HG02759 (cell line): Measurements from ENCODE around the gene FAHD2B.
"Not testable (repeated sequence)": the region's sequence is repeated elsewhere in the genome, so short reads cannot be mapped to it uniquely, and the experiment has no call there.

ENCODE experiments used
- ATAC-seq: cut with Tn5 transposase; IDR thresholded peaks from one replicate; pipeline ENCODE4 v1.9.1; 2021; ENCODE audit warnings: mild to moderate bottlenecking, moderate library complexity; ENCODE audit not compliant: unreplicated experiment

FAHD2B gene, protein sequence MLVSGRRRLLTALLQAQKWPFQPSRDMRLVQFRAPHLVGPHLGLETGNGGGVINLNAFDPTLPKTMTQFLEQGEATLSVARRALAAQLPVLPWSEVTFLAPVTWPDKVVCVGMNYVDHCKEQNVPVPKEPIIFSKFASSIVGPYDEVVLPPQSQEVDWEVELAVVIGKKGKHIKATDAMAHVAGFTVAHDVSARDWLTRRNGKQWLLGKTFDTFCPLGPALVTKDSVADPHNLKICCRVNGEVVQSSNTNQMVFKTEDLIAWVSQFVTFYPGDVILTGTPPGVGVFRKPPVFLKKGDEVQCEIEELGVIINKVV

DNA sequence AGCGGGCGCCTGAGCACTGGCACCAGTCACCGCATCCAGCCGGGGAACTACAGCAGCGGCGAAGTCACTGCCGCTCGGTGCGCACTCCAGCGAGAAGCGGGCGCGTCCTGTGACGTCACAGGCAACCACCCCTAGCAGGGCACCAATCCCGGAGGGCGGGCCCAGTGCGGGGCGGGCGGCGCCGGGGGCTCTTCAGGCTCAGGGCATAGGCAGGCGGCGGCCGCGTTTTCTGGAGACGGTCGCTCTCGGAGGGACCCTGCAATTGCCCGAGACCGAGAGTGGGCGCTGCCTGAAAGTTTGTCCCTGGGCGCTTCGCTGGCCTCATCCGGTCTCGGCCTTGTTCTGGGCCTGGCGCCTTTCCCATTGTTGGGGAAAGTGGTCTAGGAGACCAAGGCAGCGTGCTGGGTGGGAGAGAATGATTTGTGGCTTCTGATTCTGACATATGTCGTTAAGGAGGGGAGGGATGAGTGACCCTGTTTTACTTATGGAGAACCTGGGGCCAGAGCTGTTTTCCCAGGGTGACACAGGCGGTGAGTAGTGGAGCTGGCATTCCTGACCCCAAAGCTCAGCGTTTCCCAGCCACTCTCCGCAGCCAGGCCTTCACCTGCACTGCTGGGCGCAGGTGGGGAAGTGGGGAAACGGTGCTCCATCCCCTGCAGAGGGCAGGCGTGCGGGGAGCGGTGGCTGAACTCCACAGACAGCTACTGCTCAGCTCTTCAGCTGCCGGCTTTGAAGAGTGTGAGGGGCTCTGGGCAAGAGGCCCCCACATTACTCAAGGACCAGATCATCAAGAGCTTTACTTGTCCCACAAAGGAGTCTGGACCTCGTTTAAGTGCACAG is at the start of gene FAHD2B:
TSS of gene FAHD2B (minus strand) at position 111 of the 840 bp plus-strand sequence. CDS start 3,176 bp downstream, outside the sequence.
- ATAC-seq: peak; percentile 90

DNA sequence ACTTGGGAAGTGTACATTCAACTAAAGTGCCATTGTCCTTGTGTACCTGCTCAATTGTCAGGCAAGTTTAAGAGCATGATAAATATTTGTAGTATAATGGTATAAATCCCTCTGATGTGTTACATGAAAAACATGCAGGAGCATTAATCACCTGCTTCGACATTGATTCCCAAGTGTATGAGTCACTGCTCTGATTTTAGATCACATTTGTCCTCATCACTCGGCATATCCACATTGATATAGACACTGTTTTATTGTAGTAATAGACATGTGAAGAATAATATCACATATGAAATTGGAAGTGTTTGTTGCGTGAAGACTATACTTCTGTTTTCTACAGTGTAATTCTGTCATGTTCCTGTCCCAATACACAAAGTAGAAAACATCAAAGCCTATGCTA is 49.3 kb upstream of the FAHD2B start:
- not testable (repeated sequence) for ATAC-seq

DNA sequence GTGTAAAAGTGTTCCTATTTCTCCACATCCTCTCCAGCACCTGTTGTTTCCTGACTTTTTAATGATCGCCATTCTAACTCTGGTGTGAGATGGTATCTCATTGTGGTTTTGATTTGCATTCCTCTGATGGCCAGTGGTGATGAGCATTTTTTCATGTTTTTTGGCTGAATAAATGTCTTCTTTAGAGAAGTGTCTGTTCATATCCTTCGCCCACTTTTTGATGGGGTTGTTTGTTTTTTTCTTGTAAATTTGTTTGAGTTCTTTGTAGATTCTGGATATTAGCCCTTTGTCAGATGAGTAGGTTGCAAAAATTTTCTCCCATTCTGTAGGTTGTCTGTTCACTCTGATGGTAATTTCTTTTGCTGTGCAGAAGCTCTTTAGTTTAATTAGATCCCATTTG is 34.4 kb upstream of the FAHD2B start:
- not testable (repeated sequence) for ATAC-seq

DNA sequence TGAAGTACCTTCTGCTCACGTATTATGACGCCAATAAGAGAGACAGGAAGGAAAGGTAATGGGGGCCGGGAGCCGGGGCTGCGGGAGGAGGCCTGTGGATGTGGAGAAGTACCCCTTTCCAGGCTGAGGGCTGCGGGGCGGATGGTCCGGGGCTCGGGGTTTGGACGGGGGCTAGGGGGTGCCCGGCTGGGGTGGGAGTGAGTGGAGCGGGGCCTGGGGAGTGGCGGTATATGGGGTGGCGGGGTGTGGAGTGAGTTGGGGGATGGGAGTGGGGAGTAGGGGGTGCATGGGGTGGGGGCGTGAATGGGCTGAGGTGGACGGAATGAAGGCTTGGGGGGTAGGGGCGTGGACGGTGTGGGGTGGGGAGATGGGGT is 19.2 kb upstream of the FAHD2B start:
- not testable (repeated sequence) for ATAC-seq

DNA sequence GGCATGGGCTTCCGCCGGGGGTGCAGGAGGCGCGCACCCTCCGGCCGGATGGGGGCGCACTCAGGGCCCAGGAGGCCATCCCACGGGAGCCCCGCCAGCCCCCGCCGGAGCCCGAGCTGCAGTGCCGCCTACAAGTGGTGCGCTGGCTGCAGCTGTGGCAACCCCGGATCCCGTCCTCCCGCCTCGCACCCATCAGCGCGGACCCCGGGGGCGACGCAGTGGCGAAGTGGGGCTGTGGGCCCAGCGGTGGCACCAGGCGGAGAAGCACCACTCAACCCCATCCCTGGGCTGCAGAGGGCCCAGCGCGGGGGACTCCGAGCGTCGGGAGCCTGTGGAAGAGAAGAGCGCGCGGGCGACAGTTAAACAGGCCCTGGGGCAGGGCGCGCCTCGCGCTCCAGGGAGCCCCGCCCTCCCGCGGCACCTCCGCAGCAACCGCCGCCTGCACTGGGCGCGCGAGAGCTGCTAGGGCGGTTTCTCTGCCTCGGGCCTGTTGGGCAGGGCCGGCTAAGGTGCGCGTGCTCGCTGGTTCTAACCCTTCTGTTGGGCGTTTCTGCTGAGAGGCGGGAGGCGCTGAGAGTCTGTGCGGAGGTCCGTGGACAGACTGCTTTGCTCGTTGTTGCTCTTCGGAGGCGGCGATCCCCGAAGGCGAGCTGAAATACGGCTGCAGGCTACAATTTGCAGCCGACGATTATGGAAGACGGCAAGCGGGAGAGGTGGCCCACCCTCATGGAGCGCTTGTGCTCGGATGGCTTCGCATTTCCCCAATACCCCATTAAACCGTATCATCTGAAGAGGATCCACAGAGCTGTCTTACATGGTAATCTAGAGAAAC is 18.6 kb upstream of the FAHD2B start, which contains the start of gene ANKRD36:
TSS of gene ANKRD36 (plus strand) at position 104 of the 832 bp plus-strand sequence. CDS start at position 691, 587 bp downstream.
- ATAC-seq: peak; percentile 98

DNA sequence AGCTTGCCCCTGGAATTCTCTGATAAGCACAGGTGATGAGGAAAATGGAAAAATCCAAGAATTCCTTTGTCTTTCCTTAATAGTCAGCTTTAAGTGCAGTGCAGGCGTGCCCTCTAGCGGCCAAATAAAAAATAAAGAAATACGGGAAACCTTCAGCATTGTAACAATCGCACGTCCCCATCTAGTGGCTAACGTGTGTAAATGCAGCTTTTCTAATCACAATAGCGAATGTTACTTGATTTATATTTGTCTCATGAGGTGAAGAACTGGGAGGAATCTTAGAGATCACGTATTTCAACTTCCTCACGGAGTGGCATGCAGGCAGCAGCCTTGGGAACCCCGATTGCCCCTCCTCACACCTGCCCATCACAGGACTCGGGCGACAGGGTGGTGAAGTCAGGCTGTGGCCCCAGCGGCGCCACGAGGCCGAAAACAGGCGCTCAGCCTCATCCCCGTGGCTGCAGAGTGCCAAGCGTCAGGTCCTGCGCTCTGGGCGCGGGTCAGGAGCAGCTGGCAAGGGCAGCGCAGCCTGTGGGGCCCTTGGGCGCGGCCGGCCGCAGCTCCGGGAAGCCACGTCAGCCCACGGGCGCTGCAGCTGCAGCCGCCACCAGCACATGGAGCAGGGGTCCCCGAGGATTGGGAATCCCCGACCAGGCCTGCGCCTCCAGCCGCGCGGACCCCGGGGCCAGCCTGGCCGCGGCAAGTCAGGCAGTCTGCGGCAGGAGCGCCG is 17.8 kb upstream of the FAHD2B start:
- peak; percentile 38 for ATAC-seq

DNA sequence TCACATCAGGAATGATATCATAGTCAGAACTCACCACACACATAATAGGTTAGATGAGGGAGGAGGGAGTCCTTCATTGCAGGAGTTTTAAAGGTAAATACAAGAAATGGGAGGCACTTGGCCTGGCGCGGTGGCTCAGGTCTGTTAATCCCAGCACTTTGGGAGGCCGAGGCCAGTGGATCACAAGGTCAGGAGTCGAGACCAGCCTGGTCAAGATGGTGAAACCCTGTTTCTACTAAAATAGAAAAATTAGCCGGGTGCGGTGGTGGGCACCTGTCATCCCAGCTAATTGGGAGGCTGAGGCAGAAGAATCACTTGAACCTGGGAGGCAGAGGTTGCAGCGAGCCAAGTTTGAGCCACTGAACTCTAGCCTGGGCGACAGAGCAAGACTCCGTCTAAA is 16.6 kb upstream of the FAHD2B start:
- ATAC-seq: not testable (repeated sequence)

DNA sequence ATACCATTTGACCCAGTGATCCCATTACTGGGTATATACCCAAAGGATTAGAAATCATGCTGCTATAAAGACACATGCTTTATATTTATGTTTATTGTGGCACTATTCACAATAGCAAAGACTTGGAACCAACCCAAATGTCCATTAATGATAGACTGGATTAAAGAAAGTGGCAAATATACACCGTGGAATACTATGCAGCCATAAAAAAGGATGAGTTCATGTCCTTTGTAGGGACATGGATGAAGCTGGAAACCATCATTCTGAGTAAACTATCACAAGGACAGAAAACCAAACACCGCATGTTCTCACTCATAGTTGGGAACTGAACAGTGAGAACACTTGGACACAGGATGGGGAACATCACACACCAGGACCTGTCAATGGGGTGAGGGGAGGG is 12.2 kb upstream of the FAHD2B start:
- not testable (repeated sequence) for ATAC-seq

DNA sequence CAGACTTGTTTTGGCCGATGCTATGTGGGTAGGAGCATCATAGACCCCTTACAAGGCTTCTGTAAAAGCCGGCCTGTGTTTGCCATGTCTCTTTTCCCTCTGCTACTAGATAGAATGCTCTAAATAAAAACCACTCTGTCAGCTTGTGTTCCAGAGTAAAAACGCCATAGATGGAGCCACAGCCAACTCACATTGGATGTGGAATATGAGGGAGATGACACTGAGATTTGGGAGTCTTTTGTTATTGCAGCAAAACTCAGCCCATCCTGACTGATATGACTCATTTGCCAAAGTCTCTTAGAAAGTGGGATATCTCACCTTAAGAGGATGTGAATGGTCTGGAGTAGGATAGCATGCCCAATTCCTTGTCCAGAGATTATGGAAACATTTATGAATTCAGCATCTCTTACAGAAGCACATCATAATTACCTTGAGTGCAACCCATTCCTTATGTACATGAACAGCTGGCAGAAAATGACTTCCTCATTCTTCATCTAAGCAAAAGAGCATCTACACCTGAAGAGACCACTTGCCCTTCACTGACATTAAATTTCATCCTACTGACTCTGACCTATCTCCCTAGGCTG is 4.2 kb upstream of the FAHD2B start:
- ATAC-seq: not testable (repeated sequence)

DNA sequence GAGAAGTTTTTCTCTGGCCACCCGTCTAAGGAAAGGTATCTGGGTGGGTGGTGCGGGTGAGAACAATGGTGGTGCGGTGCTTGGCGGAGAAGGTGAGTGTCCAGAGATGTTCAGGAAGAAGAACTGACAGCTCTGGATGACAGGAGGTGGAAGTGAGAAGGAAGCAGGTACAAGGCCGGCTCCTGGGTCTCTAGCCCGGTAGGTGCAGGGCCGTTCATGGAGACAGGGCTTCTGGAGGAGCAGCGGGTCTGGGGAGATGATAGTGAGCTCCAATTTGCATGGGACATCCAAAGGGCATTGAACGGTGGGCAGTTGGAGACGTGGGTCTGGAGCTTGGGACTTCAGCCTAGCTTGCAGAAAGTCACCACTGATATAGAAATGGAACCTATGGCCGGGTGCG is 979 bp upstream of the FAHD2B start:
- no peak for ATAC-seq

DNA sequence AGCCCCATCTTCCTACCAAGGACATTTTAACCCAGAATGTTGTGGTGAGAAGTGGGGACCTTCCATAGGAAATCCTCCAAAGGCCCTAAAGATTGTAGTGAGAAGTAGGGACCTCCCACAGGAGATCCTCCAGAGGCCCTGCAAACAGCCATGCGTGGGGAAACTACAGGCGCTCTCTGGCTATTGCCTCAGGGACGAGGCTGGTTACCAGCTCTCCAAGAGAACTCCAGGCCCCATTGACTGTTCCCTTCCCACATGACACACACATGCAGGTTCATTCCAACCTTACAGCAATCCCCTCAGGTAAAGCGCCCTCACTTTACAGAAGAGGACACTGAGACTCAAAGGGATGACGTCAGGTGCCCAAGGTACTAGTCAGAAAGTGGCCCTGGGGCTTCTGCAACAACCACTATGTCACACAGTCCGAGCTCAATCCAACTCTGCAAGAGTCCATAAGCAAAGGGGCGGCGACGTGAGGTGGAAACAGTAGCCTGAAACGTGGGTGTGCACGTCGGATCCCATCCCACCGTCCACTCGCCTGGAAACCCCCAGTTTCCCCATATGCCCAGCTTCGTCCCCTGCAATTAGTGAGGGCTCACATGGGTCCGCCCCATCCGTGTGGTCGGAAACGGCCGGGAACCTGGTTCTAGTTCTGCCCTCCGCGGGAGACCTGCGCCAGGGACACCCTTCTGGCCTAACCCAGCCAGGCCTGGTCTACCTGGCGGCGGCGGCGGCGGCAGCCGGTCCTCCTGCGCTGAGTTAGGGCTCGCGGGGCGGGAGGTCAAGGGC is 505 bp downstream of the FAHD2B start:
- ATAC-seq: peak; percentile 44

DNA sequence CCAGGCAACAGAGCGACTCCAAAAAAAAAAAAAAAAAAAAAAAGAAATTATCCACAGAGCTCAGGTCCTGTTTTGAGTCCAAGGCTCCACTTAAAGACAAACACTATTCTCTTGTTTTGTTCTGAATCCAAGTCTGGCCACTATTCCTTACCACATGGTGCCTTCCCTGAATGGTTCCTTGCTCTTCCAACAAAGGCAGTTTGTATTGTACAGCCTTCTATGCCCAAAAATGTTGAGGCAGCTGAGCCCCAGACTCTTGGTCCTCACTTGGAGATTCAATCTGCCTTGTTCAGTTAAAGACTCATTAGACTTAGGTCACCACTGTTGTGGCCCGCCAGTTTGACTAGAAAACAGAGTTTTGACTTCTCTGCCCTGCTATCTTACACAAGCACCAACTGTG is 1.7 kb downstream of the FAHD2B start:
- ATAC-seq: not testable (repeated sequence)

DNA sequence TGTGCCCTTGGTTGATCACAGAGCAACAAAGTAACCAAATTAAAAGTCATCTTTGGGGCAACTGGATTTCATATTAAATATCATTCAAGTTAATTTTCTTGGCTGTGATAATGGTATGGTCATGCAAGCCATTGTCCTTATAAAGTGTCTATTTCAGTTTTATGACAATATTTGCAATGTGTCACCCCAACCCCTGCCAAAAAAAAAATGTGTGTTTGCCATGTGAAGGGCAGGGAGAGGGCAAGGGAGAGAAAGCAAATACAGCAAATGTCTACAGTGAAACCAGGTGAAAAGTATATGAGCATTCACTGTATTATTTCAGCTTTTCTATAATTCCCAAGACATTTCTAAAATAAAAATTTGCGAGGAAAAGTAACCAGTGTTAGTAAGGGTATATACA is 6.0 kb downstream of the FAHD2B start:
- not testable (repeated sequence) for ATAC-seq

DNA sequence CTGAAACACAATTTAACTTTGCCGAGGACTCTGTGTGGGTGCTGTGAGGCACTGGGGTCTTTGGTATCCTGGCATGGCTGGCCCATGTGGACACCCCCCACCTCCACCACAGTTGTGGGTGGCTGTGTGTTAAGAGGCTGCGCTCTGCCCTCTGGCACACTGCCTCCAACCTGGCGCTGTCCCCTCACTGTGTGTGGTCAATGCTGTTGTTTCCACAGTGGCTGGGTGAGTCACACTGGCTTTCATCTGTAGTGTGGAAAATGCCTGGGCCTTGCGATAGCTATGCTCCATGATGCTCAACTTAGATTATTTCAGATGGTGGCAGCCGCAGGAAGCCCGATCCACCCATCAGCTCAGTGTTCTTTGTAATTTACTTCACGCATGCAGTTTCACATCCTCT is 9.6 kb downstream of the FAHD2B start:
- ATAC-seq: not testable (repeated sequence)

DNA sequence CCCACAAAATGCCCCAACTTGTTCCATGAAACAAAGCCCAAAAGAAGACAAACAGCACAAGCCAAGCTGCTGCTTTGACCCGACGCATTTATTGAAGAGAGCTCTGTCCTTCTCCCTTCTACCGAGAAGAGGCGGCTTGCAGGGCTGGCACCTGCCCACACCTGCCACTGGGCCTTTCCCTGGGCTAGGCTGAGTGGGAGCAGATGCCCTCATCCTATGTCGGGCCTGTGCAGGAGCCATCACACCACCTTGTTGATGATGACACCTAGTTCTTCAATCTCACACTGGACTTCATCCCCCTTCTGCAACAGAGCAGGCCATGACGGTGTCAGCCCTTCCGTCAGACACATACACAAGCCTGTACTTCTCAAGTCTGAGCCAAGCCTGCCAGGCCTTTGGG is 11.2 kb downstream of the FAHD2B start:
- ATAC-seq: not testable (repeated sequence)

DNA sequence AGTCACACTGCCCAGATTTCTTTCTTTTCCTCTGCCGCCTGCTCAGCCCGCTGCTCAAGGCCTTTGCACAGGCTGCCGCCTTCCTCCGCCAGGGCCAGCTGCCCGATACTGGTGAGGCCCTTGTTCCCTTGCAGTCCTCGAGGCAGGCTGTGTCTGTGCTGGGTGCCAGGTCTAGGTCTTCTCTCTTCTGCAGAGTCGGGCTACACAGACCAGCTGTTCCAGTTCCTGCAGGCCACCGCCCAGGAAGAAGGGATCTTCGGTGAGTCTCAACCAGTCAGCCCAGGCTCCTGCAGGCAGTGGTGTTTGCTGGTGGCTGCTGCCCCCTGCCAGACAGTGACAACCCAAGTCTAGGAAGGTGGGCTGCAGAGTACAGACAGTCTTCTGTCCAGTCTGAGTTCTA is 12.5 kb downstream of the FAHD2B start:
- not testable (repeated sequence) for ATAC-seq

DNA sequence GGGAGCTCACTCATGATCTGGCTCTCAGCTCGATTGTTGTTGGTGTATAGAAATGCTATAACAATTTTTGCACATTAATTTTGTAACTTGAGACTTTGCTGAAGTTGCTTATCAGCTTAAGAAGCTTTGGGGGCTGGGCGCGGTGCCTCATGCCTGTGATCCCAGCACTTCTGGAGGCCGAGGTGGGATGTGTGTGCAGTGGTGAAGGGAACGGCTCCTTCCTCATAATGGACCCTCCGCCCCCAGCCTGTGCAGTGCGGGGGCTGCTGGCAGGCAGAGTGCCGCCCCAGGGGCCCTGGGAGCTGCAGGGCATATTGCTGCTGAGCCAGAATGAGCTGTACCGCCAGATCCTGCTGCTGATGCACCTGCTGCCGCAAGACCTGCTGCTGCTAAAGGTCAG is 13.8 kb downstream of the FAHD2B start:
- ATAC-seq: not testable (repeated sequence)

DNA sequence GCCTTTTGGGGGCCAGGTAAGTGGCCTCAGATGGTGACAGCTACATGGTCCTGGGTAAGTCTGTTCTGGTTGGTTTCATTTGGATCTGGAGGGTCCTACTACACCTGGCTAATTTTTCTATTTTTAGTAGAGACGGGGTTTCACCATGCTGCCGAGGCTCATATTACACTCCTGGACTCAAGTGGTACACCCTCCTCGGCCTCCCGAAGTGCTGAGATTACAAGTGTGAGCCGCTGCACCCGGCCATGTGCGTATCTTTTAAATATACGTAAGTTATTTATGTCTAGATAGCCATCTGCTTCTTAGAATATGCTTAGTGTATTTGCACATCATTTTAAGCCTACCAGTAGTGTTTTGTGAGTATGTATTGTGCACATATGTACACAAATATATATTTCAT is 17.5 kb downstream of the FAHD2B start:
- ATAC-seq: not testable (repeated sequence)

DNA sequence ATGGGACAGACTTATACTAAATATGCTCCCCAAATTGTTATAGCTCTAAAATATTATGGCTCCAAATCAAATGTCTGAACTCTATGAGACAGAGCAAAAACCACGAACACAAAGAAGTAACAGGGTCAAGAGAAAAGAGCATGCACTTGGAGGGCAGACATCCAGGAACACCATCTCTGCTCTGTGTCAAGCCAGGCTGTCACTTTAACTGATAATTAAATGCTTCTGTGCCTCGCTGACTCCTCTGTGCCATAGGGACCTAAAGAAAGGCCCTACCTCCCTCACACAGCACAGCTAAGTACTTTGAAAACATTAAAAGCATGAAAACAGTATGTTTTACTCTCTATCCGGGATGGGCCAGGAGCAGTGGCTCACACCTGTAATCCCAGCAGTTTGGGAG is 23.8 kb downstream of the FAHD2B start:
- not testable (repeated sequence) for ATAC-seq
